GM12891 (cell line): ENCODE measurements around the gene VWA3B.

Experiments used
- PAX5 ChIP-seq: IDR thresholded peaks from 2 replicates; pipeline ENCODE4 v1.6.1; 2011; ENCODE audit warnings: low read length, moderate library complexity, mild to moderate bottlenecking; ENCODE audit not compliant: insufficient read depth, severe bottlenecking
- POLR2A ChIP-seq: IDR thresholded peaks from 2 replicates; pipeline ENCODE4 v1.6.1; 2011; ENCODE audit warnings: low read depth, low read length, control low read depth

DNA sequence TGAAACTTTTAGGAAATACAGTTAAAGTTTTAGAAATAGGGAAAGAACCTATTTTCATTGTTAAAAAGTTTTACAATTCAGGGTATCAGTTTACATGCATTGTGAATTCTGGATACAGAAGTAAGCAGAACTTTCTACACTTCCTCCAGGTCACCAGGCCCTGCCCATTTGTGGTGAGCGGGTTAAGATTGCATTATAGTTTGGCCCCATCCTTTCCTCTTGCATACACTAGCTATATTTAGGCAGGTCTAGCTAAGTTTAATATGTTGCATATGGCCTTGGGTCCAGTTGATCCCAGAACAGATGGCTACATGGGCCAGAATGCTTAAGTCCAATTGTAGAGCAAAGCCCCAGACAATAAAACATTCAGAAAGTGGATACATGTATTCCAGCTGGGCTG lies 4.8 kb downstream of the VWA3B start:
- TF ChIP-seq POLR2A = no peak
- TF ChIP-seq PAX5 = no peak
